Parietal lobe (tissue), 1 donor: ENCODE results near the gene ABL1. TPM values are rescaled to one million over a fixed set of nuclear protein-coding genes. Genes with fewer than 3 reads are reported as not detected.

Source experiments
- total RNA-seq: library from RNA; depleted of rRNA; stranded (reverse); fragments of >200 nt; gene quantifications from one replicate; pipeline ENCODE4 v1.2.3, GENCODE V29; 2014

Gene ABL1
- total RNA-seq, result 46.3 TPM

DNA sequence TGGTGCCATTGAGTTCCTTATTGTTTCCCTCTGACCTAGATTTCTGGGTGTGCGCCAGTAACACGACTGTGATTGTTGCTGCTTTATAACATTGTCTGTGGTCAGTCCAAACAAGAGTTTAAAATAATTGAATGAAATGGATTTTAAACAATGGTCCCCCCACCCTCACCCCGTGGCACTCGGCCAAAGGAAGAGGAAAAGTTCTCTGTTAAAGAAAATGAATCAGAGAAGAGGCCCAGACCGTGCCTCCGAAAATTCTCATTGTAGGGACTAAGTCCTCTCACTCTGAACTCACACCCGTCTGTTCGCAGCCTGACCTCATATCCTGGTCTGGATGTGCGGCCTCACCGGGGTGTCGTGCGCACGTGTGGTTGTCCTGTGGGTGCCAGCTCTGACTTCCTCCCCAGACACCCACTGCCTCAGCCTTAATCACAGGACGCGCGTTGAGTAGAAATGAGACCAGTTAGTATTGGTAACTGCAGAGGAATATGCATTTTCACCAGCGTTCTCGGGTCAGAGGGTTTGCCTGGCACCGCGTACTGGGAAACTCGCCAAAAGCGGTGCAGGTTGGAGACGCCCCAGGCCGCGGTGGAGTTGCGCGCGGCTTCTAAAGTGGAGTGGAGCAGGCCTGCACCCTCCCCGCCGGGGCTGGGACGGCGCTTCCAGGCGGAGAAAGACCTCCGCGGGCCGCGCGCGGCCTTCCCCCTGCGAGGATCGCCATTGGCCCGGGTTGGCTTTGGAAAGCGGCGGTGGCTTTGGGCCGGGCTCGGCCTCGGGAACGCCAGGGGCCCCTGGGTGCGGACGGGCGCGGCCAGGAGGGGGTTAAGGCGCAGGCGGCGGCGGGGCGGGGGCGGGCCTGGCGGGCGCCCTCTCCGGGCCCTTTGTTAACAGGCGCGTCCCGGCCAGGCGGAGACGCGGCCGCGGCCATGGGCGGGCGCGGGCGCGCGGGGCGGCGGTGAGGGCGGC lies at the start of gene ABL1:
TSS of gene ABL1 (plus strand) at position 884 of the 966 bp plus-strand sequence. CDS start 193 bp downstream, outside the sequence.

DNA sequence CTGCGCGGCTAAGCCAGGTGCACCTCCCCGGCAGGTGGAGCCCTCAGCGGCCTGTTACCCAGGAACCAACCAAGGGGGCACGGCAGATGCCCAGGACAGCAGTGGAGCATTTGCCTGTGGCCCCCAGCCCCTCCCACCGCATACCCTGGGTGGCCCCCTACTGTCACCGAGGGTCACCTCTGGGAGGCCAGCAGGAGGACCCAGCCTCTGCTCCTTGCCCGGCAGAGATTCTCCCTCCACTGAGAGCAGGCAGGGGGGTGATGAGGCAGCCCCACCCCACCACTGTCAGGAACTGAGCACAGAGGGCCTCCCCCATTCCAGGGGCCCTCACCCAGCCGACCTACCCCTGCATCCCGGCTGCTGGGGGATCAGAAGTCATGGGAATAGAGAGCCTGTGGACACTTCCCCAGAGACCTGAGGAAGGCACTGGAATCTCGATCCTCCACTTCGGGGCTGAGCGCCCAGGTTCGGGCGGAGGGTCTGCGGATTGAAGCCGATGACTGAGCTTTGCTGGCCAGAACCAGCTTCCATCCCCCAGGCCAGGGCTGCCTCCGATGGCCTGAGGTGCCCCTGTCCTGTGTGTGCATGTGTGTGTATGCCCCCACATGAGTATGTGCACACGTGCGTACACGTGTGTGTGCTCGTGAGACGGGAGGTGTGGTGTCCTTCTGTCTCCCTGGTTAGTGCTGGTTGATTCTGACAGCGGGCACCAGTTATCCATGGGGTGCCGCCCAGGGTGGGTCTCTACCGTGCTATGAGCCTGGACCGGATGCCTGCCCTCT lies 61.4 kb downstream of the ABL1 start, which contains the start of gene QRFP:
TSS of gene QRFP (minus strand) at position 580 of the 782 bp plus-strand sequence. CDS start 2,974 bp downstream, outside the sequence.

Other genes starting within 250 kb of the ABL1 start
- gene PRDM12, start 170.7 kb upstream of the ABL1 start, total RNA-seq, result not detected
- gene EXOSC2, start 141.5 kb upstream of the ABL1 start, total RNA-seq, result 56.0 TPM
- not detected for gene QRFP, start 61.6 kb downstream of the ABL1 start, total RNA-seq
- 1.3 TPM for gene FIBCD1, start 104.0 kb downstream of the ABL1 start, total RNA-seq
- 2.2 TPM for gene LAMC3, start 173.9 kb downstream of the ABL1 start, total RNA-seq